B cell (primary cell): ENCODE measurements around the gene CEP41. TPM values are rescaled to one million over a fixed set of nuclear protein-coding genes. Genes with fewer than 3 reads are reported as not detected.

Source experiments
- ATAC-seq: fragments of 200-7000 bp; cut with Tn5 transposase; one replicate; pipeline ENCODE4 v1.10.0; 2021; ENCODE audit warnings: low read depth, mild to moderate bottlenecking, moderate number of reproducible peaks, moderate library complexity
- CTCF ChIA-PET: fragments of 350-600 bp; sonication (Branson Sonifier 250); formaldehyde crosslinking; loops from one replicate; lab custom pipeline; 2021; ENCODE audit warnings: antibody characterized with exemption, inconsistent platforms; lab: Charles Lee
- POLR2A ChIA-PET: fragments of 350-600 bp; sonication (Branson Sonifier 250); formaldehyde crosslinking; loops from one replicate; lab custom pipeline; 2021; ENCODE audit warnings: antibody characterized with exemption; lab: Charles Lee
- DNase-seq: peaks from one replicate; pipeline ENCODE4 v3.0.0; 2013
- H2AFZ ChIP-seq: 2 replicates; pipeline ENCODE4 v1.6.1; 2012; ENCODE audit warnings: mild to moderate bottlenecking, low read depth, low read length; ENCODE audit not compliant: insufficient read depth, poor library complexity, severe bottlenecking
- H3K27ac ChIP-seq, 2 donors: 1 replicate in 1 of 2; 2 replicates in 1 of 2; pipeline ENCODE4 v1.5.1; 2012 to 2013; ENCODE audit warnings: low read length in 2 of 2, mild to moderate bottlenecking in 2 of 2, moderate library complexity in 1 of 2
- H3K27me3 ChIP-seq, 4 experiments: fragments of 200-600 bp in 1 of 4; sonication (generic) in 1 of 4; replicated peaks in 1 of 4; 1 replicate in 2 of 4; 2 replicates in 2 of 4; pipeline versions ENCODE4 v1.6.1 to v1.7.0; 2013 to 2016; ENCODE audit warnings: low read length in 3 of 4, mild to moderate bottlenecking in 2 of 4, mixed read lengths in 1 of 4, moderate library complexity in 1 of 4; ENCODE audit not compliant: insufficient read depth in 4 of 4, control insufficient read depth in 3 of 4; ENCODE audit errors: control extremely low read depth in 1 of 4
- H3K36me3 ChIP-seq, 2 experiments: replicated peaks in 1 of 2; 1 replicate in 1 of 2; 2 replicates in 1 of 2; pipeline versions ENCODE4 v1.6.1 to v1.7.1; 2013; ENCODE audit warnings: low read length in 1 of 2; ENCODE audit not compliant: insufficient read depth in 2 of 2, control insufficient read depth in 1 of 2; ENCODE audit errors: control extremely low read depth in 1 of 2, extremely low read depth in 1 of 2
- H3K4me1 ChIP-seq, 2 donors: fragments of 200-600 bp in 1 of 2; sonication (generic) in 1 of 2; 1 replicate in 1 of 2; 2 replicates in 1 of 2; pipeline versions ENCODE4 v1.5.1 to v1.6.1; 2013 to 2017; ENCODE audit warnings: low read length in 2 of 2; ENCODE audit not compliant: control insufficient read depth in 2 of 2, insufficient read depth in 2 of 2
- H3K4me2 ChIP-seq: replicated peaks from 2 replicates; pipeline ENCODE3; 2012; ENCODE audit warnings: mild to moderate bottlenecking, low read depth, low read length; ENCODE audit not compliant: poor library complexity, severe bottlenecking
- H3K4me3 ChIP-seq, 5 experiments: fragments of 200-600 bp in 1 of 5; sonication (generic) in 1 of 5; 1 replicate in 3 of 5; 2 replicates in 2 of 5; pipeline versions ENCODE4 v1.5.1 to v1.7.0; 2011 to 2016; ENCODE audit warnings: low read length in 4 of 5, mild to moderate bottlenecking in 4 of 5, low read depth in 2 of 5, control low read depth in 1 of 5, moderate library complexity in 1 of 5; ENCODE audit not compliant: insufficient read depth in 1 of 5; ENCODE audit errors: control extremely low read depth in 1 of 5, extremely low read depth in 1 of 5
- H3K79me2 ChIP-seq: fragments of 200-600 bp; sonication (generic); one replicate; pipeline ENCODE4 v1.6.0; 2016; ENCODE audit warnings: low read length; ENCODE audit not compliant: control insufficient read depth, insufficient read depth
- H3K9ac ChIP-seq: fragments of 200-600 bp; sonication (generic); 2 replicates; pipeline ENCODE4 v1.6.1; 2017; ENCODE audit warnings: mild to moderate bottlenecking, low read length, moderate library complexity
- H3K9me3 ChIP-seq, 3 donors: one replicate each; pipeline versions ENCODE4 v1.6.1 to v1.7.1; 2013; ENCODE audit warnings: low read length in 2 of 3; ENCODE audit not compliant: control insufficient read depth in 2 of 3, insufficient read depth in 1 of 3; ENCODE audit errors: control extremely low read depth in 1 of 3
- H4K20me1 ChIP-seq: 2 replicates; pipeline ENCODE4 v1.6.0; 2012; ENCODE audit warnings: mild to moderate bottlenecking, low read length; ENCODE audit not compliant: insufficient read depth, control insufficient read depth, poor library complexity, severe bottlenecking
- H3K27ac Mint-ChIP-seq: one replicate; pipeline ENCODE4 v1.8.0; 2021; ENCODE audit warnings: mixed read lengths
- H3K27me3 Mint-ChIP-seq: one replicate; pipeline ENCODE4 v1.8.0; 2021; ENCODE audit warnings: mixed read lengths
- H3K4me1 Mint-ChIP-seq: one replicate; pipeline ENCODE4 v1.8.0; 2021; ENCODE audit warnings: mixed read lengths
- H3K4me3 Mint-ChIP-seq: one replicate; pipeline ENCODE4 v1.8.0; 2021; ENCODE audit warnings: mixed read lengths
- H3K9me3 Mint-ChIP-seq: one replicate; pipeline ENCODE4 v1.8.0; 2022; ENCODE audit warnings: mixed read lengths; ENCODE audit not compliant: insufficient read depth
- EZH2 ChIP-seq: IDR thresholded peaks from 2 replicates; pipeline ENCODE4 v1.6.1; 2012; ENCODE audit warnings: borderline replicate concordance, low read depth, mild to moderate bottlenecking, moderate library complexity, low read length; ENCODE audit not compliant: insufficient read depth, poor library complexity, severe bottlenecking
- WGBS: methylation state at CpG from one replicate; pipeline ENCODE4 v1.1.5; 2013; ENCODE audit warnings: missing lambda C conversion rate; ENCODE audit not compliant: insufficient coverage; 5-methylcytosine and 5-hydroxymethylcytosine counted together
- intact Hi-C: fragments of 100-400 bp; cut with micrococcal nuclease; formaldehyde crosslinking; loops from one replicate; pipeline ENCODE4 v1.10.0; 2022
- polyA plus RNA-seq: library from polyadenylated mRNA; depleted of rRNA; stranded (reverse); fragments of >200 nt; gene quantifications from 2 replicates; pipeline ENCODE4 v1.2.3, GENCODE V29; 2012
- total RNA-seq, 2 donors: library from RNA; stranded (reverse); fragments of 120-200 nt in 1 of 2; gene quantifications; 1 replicate in 1 of 2; 2 replicates in 1 of 2; pipeline versions ENCODE4 v1.2.3 to v1.2.4, GENCODE V29; 2013 to 2022
- TF ChIP-seq, protein P1 (sequence below): fragments of 200-600 bp; IDR thresholded peaks from one replicate; pipeline ENCODE4 v1.8.0; 2022; ENCODE audit warnings: antibody characterized with exemption, mild to moderate bottlenecking

CEP41 gene
- total and polyA plus RNA-seq, 2 donors (not counting 1 experiment from before 2014, with no cell fraction given), result 3.4 to 5.9 TPM

DNA sequence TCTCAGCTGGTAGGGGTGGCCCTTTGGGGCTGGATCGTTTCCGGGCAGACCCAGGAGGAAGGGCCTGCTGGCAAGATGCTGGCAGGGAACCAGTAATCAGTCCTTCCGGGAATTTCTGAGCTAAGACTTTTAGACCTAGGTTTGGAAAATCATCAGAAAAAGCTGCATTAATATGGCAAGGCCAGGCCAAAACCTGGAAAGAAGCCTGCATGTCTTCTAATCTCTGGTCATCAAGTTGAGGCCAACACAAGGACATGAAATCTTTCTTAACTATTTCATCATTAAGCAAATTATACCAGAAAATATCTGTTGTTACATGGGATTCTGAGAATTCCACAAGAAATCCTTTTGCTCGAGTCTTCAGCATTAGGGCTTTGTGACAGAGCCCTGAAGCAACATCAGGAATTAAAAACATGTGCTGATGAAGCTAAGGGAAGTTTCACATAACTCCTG, 40.7 kb downstream of the CEP41 start:
- Histone ChIP-seq H3K4me2 (no peak overlapping the region), H4K20me1 (no peaks in the 10 kb centered on the region), H3K9me3 (no peaks in the 10 kb centered on the region), H3K79me2 (no peaks in the 10 kb centered on the region), H2AFZ (no peak overlapping the region), H3K27ac (no peak overlapping the region), H3K27me3 (no peaks in the 10 kb centered on the region), H3K4me1 (no peaks in the 10 kb centered on the region), H3K4me3 (no peak overlapping the region), H3K36me3 (peaks cover 3% of the 10 kb centered on the region in 2 experiments), H3K9ac (no peak overlapping the region)
- WGBS, result 100% methylated on average over 3 of the region's 4 CpGs
- POLR2A ChIA-PET, result no interaction called here
- Mint-ChIP-seq H3K27ac (no peak overlapping the region), H3K27me3 (no peaks in the 10 kb centered on the region), H3K4me3 (no peak overlapping the region), H3K9me3 (no peaks in the 10 kb centered on the region), H3K4me1 (no peaks in the 10 kb centered on the region)
- intact Hi-C loops, result no loop called here
- CTCF ChIA-PET, result no interaction called here
- TF ChIP-seq, protein P1, sequence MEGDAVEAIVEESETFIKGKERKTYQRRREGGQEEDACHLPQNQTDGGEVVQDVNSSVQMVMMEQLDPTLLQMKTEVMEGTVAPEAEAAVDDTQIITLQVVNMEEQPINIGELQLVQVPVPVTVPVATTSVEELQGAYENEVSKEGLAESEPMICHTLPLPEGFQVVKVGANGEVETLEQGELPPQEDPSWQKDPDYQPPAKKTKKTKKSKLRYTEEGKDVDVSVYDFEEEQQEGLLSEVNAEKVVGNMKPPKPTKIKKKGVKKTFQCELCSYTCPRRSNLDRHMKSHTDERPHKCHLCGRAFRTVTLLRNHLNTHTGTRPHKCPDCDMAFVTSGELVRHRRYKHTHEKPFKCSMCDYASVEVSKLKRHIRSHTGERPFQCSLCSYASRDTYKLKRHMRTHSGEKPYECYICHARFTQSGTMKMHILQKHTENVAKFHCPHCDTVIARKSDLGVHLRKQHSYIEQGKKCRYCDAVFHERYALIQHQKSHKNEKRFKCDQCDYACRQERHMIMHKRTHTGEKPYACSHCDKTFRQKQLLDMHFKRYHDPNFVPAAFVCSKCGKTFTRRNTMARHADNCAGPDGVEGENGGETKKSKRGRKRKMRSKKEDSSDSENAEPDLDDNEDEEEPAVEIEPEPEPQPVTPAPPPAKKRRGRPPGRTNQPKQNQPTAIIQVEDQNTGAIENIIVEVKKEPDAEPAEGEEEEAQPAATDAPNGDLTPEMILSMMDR, result no peak
- TF ChIP-seq EZH2, result no peak
- DNase-seq, result no peak
- no peak for ATAC-seq

DNA sequence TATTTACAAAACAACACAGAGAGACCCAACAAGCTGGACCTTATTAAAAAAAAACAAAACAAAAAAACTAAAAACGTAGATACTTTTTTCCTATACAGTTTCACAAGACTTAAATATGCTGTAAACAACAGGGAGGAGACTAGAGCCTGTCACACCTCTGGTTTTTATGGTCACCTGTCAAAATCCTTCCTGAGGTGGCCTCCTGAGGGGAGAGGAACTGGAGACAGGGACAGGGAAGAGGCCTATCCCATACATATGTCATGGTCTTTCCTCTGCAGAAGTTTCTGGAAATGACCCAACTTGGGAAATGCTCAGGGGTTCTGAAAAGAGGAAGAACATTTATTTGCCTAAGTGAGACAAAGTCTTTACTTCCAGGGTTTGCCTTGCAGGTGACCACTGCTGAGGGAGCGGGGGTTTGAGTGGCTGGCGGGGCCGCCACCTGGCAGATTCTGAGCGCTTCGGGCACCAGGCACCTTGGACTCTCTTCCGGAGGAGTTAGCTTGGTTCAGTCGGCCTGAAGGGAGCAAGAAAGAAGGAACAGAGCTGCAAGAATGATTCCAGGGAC, 42.2 kb downstream of the CEP41 start:
- Mint-ChIP-seq H3K4me3 (no peak overlapping the region), H3K27me3 (no peaks in the 10 kb centered on the region), H3K4me1 (peaks cover 7% of the 10 kb centered on the region), H3K9me3 (no peaks in the 10 kb centered on the region), H3K27ac (no peak overlapping the region)
- no peaks in the 10 kb centered on the region for H4K20me1 ChIP-seq
- no peaks in the 10 kb centered on the region for H3K27me3 ChIP-seq
- H3K36me3 ChIP-seq, result peaks cover 3% of the 10 kb centered on the region in 2 experiments
- H3K9me3 ChIP-seq, result no peaks in the 10 kb centered on the region
- no peak overlapping the region for H3K4me3 ChIP-seq
- WGBS, result 65% methylated on average over 7 of the region's 8 CpGs
- ChIA-PET CTCF (no interaction called here), POLR2A (no interaction called here)
- no peak overlapping the region for H2AFZ ChIP-seq
- ATAC-seq, result no peak
- no peak for DNase-seq
- TF ChIP-seq, protein P1, result no peak
- no peak for TF ChIP-seq EZH2
- no peak overlapping the region for H3K9ac ChIP-seq
- H3K27ac ChIP-seq, result no peak overlapping the region
- no peaks in the 10 kb centered on the region for H3K79me2 ChIP-seq
- H3K4me1 ChIP-seq, result peaks cover 0 to 9% of the 10 kb centered on the region in 2 donors
- intact Hi-C loops, result no loop called here
- H3K4me2 ChIP-seq, result no peak overlapping the region
